Mesendoderm (in vitro differentiated cells): ENCODE results near the gene NGFR.

Experiments used
- DNase-seq: peaks from one replicate; pipeline ENCODE4 v3.0.0; 2013
- H2AK5ac ChIP-seq: 2 replicates; pipeline ENCODE4 v1.6.1; 2013; ENCODE audit warnings: low read length, inconsistent platforms
- H2BK120ac ChIP-seq: 2 replicates; pipeline ENCODE4 v1.6.1; 2013; ENCODE audit warnings: low read depth, mild to moderate bottlenecking, low read length, moderate library complexity, mixed read lengths
- H2BK15ac ChIP-seq: replicated peaks from 2 replicates; pipeline ENCODE4 v1.6.1; 2013; ENCODE audit warnings: low read depth, mild to moderate bottlenecking, moderate library complexity
- H2BK5ac ChIP-seq: 2 replicates; pipeline ENCODE4 v1.6.1; 2013; ENCODE audit warnings: low read length, inconsistent platforms
- H3K18ac ChIP-seq: 2 replicates; pipeline ENCODE4 v1.6.1; 2013; ENCODE audit warnings: mild to moderate bottlenecking, low read length, mixed read lengths
- H3K23ac ChIP-seq: one replicate; pipeline ENCODE4 v1.6.1; 2013; ENCODE audit warnings: low read length
- H3K27ac ChIP-seq: 2 replicates; pipeline ENCODE4 v1.5.1; 2013; ENCODE audit warnings: low read depth, mild to moderate bottlenecking, inconsistent platforms, low read length, moderate library complexity
- H3K27me3 ChIP-seq: 2 replicates; pipeline ENCODE4 v1.6.1; 2013; ENCODE audit warnings: low read length, control low read depth, mild to moderate bottlenecking, inconsistent platforms; ENCODE audit not compliant: insufficient read depth, poor library complexity
- H3K36me3 ChIP-seq: 2 replicates; pipeline ENCODE4 v1.6.1; 2013; ENCODE audit warnings: low read length, inconsistent platforms; ENCODE audit not compliant: control insufficient read depth, insufficient read depth
- H3K4ac ChIP-seq: one replicate; pipeline ENCODE4 v1.6.1; 2013; ENCODE audit warnings: low read depth, mild to moderate bottlenecking, low read length, moderate library complexity
- H3K4me1 ChIP-seq: 2 replicates; pipeline ENCODE4 v1.6.1; 2013; ENCODE audit warnings: low read depth, low read length, inconsistent platforms; ENCODE audit not compliant: control insufficient read depth
- H3K4me2 ChIP-seq: 2 replicates; pipeline ENCODE4 v1.6.1; 2013; ENCODE audit warnings: low read length
- H3K4me3 ChIP-seq: 2 replicates; pipeline ENCODE4 v1.5.1; 2013; ENCODE audit warnings: mild to moderate bottlenecking, low read length
- H3K56ac ChIP-seq: one replicate; pipeline ENCODE4 v1.6.1; 2013; ENCODE audit warnings: low read length
- H3K79me1 ChIP-seq: 2 replicates; pipeline ENCODE4 v1.6.1; 2013; ENCODE audit warnings: low read length, inconsistent platforms
- H3K79me2 ChIP-seq: 2 replicates; pipeline ENCODE4 v1.6.1; 2013; ENCODE audit warnings: mild to moderate bottlenecking, low read length; ENCODE audit not compliant: control insufficient read depth, insufficient read depth
- H3K9ac ChIP-seq: 2 replicates; pipeline ENCODE4 v1.6.1; 2013; ENCODE audit warnings: low read length, inconsistent platforms
- H4K5ac ChIP-seq: one replicate; pipeline ENCODE4 v1.6.1; 2013; ENCODE audit warnings: low read length
- H4K8ac ChIP-seq: one replicate; pipeline ENCODE4 v1.6.1; 2013; ENCODE audit warnings: low read depth, mild to moderate bottlenecking, control low read depth, low read length, moderate library complexity
- WGBS: extraction: QIAGEN DNeasy Blood & Tissue Kit; methylation state at CpG from one replicate; pipeline ENCODE4 v1.1.7; 2013; ENCODE audit warnings: low lambda C conversion rate, missing lambda C conversion rate; ENCODE audit not compliant: insufficient coverage; ENCODE audit errors: extremely low coverage; 5-methylcytosine and 5-hydroxymethylcytosine counted together

The NGFR gene

GRCh38 chr17:49551221-49552069 lies 56.4 kb downstream of the NGFR start:
- H4K5ac ChIP-seq = no peak overlapping the region
- no peaks in the 10 kb centered on the region for H3K79me2 ChIP-seq
- H3K23ac ChIP-seq = no peak overlapping the region
- H3K4me3 ChIP-seq = no peak overlapping the region
- H3K18ac ChIP-seq = no peak overlapping the region
- no peak overlapping the region for H3K9ac ChIP-seq
- H2AK5ac ChIP-seq = no peak overlapping the region
- no peaks in the 10 kb centered on the region for H3K27me3 ChIP-seq
- H3K4me2 ChIP-seq = no peak overlapping the region
- H2BK120ac ChIP-seq = no peak overlapping the region
- no peaks in the 10 kb centered on the region for H3K79me1 ChIP-seq
- no peaks in the 10 kb centered on the region for H3K4me1 ChIP-seq
- no peaks in the 10 kb centered on the region for H3K36me3 ChIP-seq
- no peak overlapping the region for H3K4ac ChIP-seq
- DNase-seq = no peak
- H2BK5ac ChIP-seq = no peak overlapping the region
- H2BK15ac ChIP-seq = no peak overlapping the region
- no CpG with 5 or more reads among the region's 12 CpGs for WGBS
- H3K56ac ChIP-seq = no peak overlapping the region
- H4K8ac ChIP-seq = no peak overlapping the region
- no peak overlapping the region for H3K27ac ChIP-seq

GRCh38 chr17:49552070-49552751 lies 57.1 kb downstream of the NGFR start:
- Histone ChIP-seq H3K4me1 (no peaks in the 10 kb centered on the region), H3K18ac (no peak overlapping the region), H3K27me3 (no peaks in the 10 kb centered on the region), H2BK15ac (no peak overlapping the region), H3K4me3 (no peak overlapping the region), H3K36me3 (no peaks in the 10 kb centered on the region), H3K9ac (no peak overlapping the region), H4K5ac (no peak overlapping the region), H3K79me2 (no peaks in the 10 kb centered on the region), H3K4ac (no peak overlapping the region), H2BK5ac (no peak overlapping the region), H3K79me1 (no peaks in the 10 kb centered on the region), H2AK5ac (no peak overlapping the region), H3K4me2 (no peak overlapping the region), H4K8ac (no peak overlapping the region), H3K56ac (no peak overlapping the region), H3K27ac (no peak overlapping the region), H2BK120ac (no peak overlapping the region), H3K23ac (no peak overlapping the region)
- WGBS = no CpG with 5 or more reads among the region's 27 CpGs
- DNase-seq = no peak

GRCh38 chr17:49553676-49554335 lies 58.7 kb downstream of the NGFR start:
- no peak overlapping the region for H3K23ac ChIP-seq
- no peak overlapping the region for H3K56ac ChIP-seq
- no peak overlapping the region for H3K4me2 ChIP-seq
- WGBS = no CpG with 5 or more reads among the region's 8 CpGs
- no peak overlapping the region for H4K8ac ChIP-seq
- H3K4ac ChIP-seq = no peak overlapping the region
- no peaks in the 10 kb centered on the region for H3K79me1 ChIP-seq
- no peak overlapping the region for H2AK5ac ChIP-seq
- no peak overlapping the region for H4K5ac ChIP-seq
- no peaks in the 10 kb centered on the region for H3K79me2 ChIP-seq
- H3K27me3 ChIP-seq = no peaks in the 10 kb centered on the region
- H2BK15ac ChIP-seq = no peak overlapping the region
- no peak overlapping the region for H3K18ac ChIP-seq
- no peak overlapping the region for H2BK5ac ChIP-seq
- no peak overlapping the region for H2BK120ac ChIP-seq
- no peaks in the 10 kb centered on the region for H3K4me1 ChIP-seq
- H3K36me3 ChIP-seq = no peaks in the 10 kb centered on the region
- no peak for DNase-seq
- no peak overlapping the region for H3K27ac ChIP-seq
- H3K9ac ChIP-seq = no peak overlapping the region
- no peak overlapping the region for H3K4me3 ChIP-seq

GRCh38 chr17:49554694-49555494 lies 59.8 kb downstream of the NGFR start:
- no peak overlapping the region for H3K4me2 ChIP-seq
- no CpG with 5 or more reads among the region's 14 CpGs for WGBS
- no peak overlapping the region for H2BK15ac ChIP-seq
- H4K5ac ChIP-seq = no peak overlapping the region
- no peak overlapping the region for H2AK5ac ChIP-seq
- H2BK120ac ChIP-seq = no peak overlapping the region
- no peak overlapping the region for H3K27ac ChIP-seq
- H3K27me3 ChIP-seq = no peaks in the 10 kb centered on the region
- H2BK5ac ChIP-seq = no peak overlapping the region
- H3K79me2 ChIP-seq = no peaks in the 10 kb centered on the region
- H4K8ac ChIP-seq = no peak overlapping the region
- H3K4ac ChIP-seq = no peak overlapping the region
- H3K23ac ChIP-seq = no peak overlapping the region
- H3K9ac ChIP-seq = no peak overlapping the region
- H3K36me3 ChIP-seq = no peaks in the 10 kb centered on the region
- no peak overlapping the region for H3K56ac ChIP-seq
- no peaks in the 10 kb centered on the region for H3K79me1 ChIP-seq
- no peak overlapping the region for H3K18ac ChIP-seq
- no peak overlapping the region for H3K4me3 ChIP-seq
- H3K4me1 ChIP-seq = no peaks in the 10 kb centered on the region
- no peak for DNase-seq

GRCh38 chr17:49555495-49556222 lies 60.6 kb downstream of the NGFR start:
- Histone ChIP-seq H3K9ac (no peak overlapping the region), H2BK120ac (no peak overlapping the region)

More at GRCh38 chr17:49555495-49556222, 60.6 kb downstream of the NGFR start:
- no peak overlapping the region for H3K23ac ChIP-seq
- H2BK5ac ChIP-seq = no peak overlapping the region
- no peak for DNase-seq
- WGBS = no CpG with 5 or more reads among the region's 19 CpGs
- H3K4me2 ChIP-seq = no peak overlapping the region
- no peaks in the 10 kb centered on the region for H3K4me1 ChIP-seq
- H3K36me3 ChIP-seq = no peaks in the 10 kb centered on the region
- peak overlapping the region; percentile 40 for H3K56ac ChIP-seq
- no peak overlapping the region for H2BK15ac ChIP-seq
- no peak overlapping the region for H2AK5ac ChIP-seq
- H3K4me3 ChIP-seq = no peak overlapping the region
- no peak overlapping the region for H3K4ac ChIP-seq
- H4K5ac ChIP-seq = no peak overlapping the region
- no peaks in the 10 kb centered on the region for H3K79me2 ChIP-seq
- no peak overlapping the region for H3K27ac ChIP-seq
- no peaks in the 10 kb centered on the region for H3K27me3 ChIP-seq
- H4K8ac ChIP-seq = no peak overlapping the region
- no peaks in the 10 kb centered on the region for H3K79me1 ChIP-seq
- H3K18ac ChIP-seq = no peak overlapping the region
